HG03103 (cell line): ENCODE results near the gene GCNA.
"Not testable (repeated sequence)": the region's sequence is repeated elsewhere in the genome, so short reads cannot be mapped to it uniquely, and the experiment has no call there.

ENCODE experiments used
- ATAC-seq: cut with Tn5 transposase; IDR thresholded peaks from one replicate; pipeline ENCODE4 v1.9.1; 2021; ENCODE audit warnings: low read depth; ENCODE audit not compliant: unreplicated experiment

Gene GCNA

GRCh38 chrX:71556036-71556435, 22.2 kb upstream of the GCNA start:
- ATAC-seq, result no peak

GRCh38 chrX:71558920-71559319, 19.3 kb upstream of the GCNA start:
- no peak for ATAC-seq

- ATAC-seq, result not testable (repeated sequence)
Measured at GRCh38 chrX:71559773-71560172, 18.5 kb upstream of the GCNA start.

- no peak for ATAC-seq
Measured at GRCh38 chrX:71563921-71564320, 14.3 kb upstream of the GCNA start.

DNA sequence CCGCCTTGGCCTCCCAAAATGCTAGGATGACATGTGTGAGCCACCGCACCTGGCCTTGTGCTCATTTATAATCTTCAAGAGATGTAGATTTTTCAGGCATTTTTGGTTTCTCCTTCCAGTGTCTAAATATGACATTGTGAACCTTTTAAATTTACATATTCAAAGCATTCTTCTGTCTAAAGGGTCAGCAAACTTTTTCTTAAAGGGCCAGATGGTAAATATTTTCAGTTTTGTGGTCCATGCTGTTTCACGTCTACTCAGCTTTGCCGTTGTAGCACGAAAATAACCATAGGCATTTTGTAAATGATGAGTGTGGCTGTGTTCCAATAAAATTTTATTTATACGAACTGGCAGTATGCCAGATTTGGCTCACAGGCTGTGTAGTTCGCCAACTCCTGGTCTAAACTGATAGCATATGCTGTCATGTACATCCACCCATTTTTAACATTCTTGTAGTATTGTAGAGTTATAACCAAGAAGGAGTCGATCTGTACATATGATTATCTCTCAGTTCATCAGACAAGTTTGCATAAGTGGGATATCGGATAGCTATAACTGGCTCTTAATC, 12.7 kb upstream of the GCNA start:
- no peak for ATAC-seq

GRCh38 chrX:71571390-71571789, 6.8 kb upstream of the GCNA start:
- not testable (repeated sequence) for ATAC-seq

DNA sequence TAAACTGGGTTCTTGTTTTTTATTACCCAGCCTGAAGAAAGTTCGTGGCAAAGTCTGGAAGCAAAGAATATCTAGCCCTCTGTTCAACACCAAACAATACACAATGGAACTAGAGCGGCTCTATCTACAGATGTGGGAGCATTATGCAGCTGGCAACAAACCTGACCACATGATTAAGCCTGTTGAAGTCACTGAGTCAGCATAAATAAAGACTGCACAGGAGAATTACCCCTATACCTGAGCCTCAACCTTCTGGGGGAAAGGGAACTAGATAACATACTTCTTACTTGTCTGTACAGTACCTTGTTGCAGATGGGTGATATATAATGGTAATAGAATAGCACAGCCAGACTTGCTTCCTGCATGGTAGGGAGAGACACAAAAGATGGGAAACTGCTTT, 4.6 kb upstream of the GCNA start:
- ATAC-seq, result no peak

GRCh38 chrX:71577682-71578081, 555 bp upstream of the GCNA start:
- ATAC-seq, result no peak

DNA sequence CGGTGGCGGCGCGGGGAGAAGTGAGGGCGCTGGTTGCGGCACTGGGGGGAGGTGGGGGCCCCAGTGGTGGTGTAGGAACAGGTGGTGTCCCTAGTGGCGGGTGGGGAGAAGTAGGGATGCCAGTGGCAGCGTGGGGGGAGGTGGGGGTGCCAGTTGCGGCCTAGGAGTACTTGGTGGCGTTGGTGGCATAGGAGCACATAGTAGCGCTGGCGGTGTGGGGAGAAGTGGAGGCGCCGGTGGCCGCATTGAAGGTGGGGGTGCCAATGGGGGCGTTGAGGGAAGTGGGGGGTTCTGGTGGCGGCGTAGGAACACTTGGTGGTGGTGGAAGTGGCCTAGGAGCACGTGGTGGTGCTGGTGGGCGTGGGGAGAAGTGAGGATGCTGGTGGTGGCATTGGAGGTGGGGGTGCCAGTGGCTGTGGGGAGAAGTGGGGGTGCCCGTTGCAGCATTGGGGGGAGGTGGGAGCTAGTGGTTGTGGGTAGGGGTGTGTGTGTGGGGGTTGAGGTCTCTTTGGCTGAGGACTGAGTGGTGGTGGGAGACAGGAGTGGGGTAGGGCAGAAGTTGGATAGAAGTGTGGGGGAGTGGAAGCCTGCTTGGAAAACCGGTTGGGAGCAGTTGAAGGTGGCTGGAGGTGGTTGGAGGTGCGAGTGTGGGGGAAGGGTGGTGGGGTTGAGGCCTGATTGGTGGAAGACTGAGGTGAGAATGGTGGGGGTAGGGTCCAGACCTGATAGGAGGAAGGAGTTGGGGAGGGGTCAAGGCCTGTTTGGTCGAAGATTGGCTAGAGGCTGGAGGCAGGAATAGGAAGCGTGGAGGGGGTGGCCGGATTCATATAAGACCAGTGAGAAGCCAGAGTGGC, 1.1 kb downstream of the GCNA start:
- no peak for ATAC-seq

DNA sequence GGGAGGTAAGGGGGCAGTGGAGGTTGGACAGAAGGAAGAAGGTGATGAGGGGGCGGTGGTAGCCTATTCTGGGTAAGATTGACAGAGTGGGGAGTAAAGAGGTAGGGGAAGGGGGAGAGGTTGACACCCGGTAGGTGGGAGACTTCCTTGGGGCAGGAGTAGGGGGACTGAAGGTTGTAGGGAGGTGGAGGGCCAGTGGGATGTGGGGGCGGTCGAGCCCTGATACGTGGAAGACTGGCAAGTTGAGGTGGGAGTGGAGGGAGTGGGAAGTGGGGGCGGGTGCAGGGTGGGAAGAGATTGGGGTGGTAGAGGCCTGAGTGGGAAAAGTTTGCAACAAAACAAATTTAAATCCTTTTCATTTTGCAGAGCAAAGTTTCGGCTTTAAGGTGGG, 1.7 kb downstream of the GCNA start:
- ATAC-seq, result no peak

GRCh38 chrX:71581210-71581609, 3.0 kb downstream of the GCNA start:
- ATAC-seq, result no peak

GRCh38 chrX:71586929-71587328, 8.7 kb downstream of the GCNA start:
- no peak for ATAC-seq

- ATAC-seq, result not testable (repeated sequence)
Measured at GRCh38 chrX:71593210-71593609, 15.0 kb downstream of the GCNA start.

DNA sequence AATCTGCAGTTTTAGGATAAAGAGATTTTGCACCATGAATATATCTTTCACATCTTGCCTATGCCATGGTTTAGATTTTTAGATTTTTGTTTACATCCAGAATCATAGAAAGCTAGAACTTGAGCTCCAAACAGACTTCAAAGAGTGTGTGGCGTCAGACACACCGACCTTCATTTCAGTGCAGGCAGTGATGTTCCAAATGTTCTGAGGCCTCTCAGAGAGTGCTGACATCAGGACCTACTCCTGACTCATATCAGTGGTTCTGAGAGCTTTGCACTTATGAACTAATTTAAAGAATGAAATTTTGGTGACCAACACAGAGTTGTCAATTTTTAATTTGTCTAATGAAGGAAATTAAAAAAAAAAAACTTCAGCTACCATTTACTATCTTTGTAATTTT, 21.7 kb downstream of the GCNA start:
- ATAC-seq, result no peak

GRCh38 chrX:71603618-71604017, 25.4 kb downstream of the GCNA start:
- ATAC-seq, result no peak

GRCh38 chrX:71604141-71604540, 25.9 kb downstream of the GCNA start:
- ATAC-seq, result no peak

- no peak for ATAC-seq
Measured at GRCh38 chrX:71604796-71605568, 26.7 kb downstream of the GCNA start.

- no peak for ATAC-seq
Measured at GRCh38 chrX:71606536-71607216, 28.4 kb downstream of the GCNA start.

- no peak for ATAC-seq
Measured at GRCh38 chrX:71607488-71607887, 29.3 kb downstream of the GCNA start.

- ATAC-seq, result no peak
Measured at GRCh38 chrX:71609095-71609750, 31.0 kb downstream of the GCNA start.
